ENCODE results near the gene MEIG1. TPM values are rescaled to one million over a fixed set of nuclear protein-coding genes. Genes with fewer than 3 reads are reported as not detected.
"Not testable (repeated sequence)": the region's sequence is repeated elsewhere in the genome, so short reads cannot be mapped to it uniquely, and the experiment has no call there.

MEIG1 gene
- total RNA-seq, 3 donors from 2014 or later: not detected

DNA sequence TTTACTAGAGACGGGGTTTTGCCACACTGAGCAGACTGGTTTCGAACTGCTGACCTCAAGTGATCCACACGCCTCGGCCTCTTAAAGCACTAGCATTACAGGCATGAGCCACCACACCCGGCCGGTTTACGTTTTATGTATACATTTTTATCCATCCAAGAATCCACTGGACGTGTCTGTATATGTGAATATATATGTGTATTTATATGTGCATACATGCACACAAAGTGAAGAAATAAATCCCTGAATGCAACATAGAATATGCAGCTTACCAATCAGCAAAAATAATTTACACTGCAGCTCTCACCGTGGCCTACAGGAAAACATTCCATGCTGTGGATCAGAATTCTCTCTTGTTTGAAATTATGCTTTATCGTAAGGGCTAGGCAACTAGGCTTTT lies 28.6 kb upstream of the MEIG1 start:
- H3K4me1 ChIP-seq (ENCODE audit: low read depth): no peaks in the 10 kb centered on the region
- no peak for DNase-seq
- H3K9me3 ChIP-seq: no peaks in the 10 kb centered on the region
- intact Hi-C loops (cut with DNase I, micrococcal nuclease): no loop called here
- ATAC-seq: no peak
- no peak overlapping the region for H3K4me3 ChIP-seq
- H3K36me3 ChIP-seq (ENCODE audit: low read depth): no peaks in the 10 kb centered on the region
- TF ChIP-seq, protein P1, sequence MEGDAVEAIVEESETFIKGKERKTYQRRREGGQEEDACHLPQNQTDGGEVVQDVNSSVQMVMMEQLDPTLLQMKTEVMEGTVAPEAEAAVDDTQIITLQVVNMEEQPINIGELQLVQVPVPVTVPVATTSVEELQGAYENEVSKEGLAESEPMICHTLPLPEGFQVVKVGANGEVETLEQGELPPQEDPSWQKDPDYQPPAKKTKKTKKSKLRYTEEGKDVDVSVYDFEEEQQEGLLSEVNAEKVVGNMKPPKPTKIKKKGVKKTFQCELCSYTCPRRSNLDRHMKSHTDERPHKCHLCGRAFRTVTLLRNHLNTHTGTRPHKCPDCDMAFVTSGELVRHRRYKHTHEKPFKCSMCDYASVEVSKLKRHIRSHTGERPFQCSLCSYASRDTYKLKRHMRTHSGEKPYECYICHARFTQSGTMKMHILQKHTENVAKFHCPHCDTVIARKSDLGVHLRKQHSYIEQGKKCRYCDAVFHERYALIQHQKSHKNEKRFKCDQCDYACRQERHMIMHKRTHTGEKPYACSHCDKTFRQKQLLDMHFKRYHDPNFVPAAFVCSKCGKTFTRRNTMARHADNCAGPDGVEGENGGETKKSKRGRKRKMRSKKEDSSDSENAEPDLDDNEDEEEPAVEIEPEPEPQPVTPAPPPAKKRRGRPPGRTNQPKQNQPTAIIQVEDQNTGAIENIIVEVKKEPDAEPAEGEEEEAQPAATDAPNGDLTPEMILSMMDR (IDR thresholded peaks at IDR 0.05): no peak

DNA sequence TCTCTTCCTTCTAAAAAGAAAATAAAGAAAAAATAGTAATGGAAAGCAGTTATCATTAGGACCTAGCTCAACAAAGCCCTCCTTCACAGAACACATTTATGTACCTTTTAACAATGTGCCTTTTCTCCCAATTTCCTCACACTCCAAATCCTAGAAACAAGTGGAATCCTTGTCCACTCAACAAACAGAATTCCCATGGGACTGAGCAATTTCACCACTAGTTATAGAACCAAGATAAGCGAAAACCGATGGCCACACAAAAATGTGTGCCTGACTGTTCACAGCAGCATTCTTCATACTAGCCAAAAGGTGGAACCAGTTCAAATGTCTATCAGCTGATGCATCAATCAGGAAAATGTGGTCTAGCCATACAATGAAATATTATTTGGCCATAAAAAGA lies 22.6 kb upstream of the MEIG1 start:
- intact Hi-C loops (cut with DNase I, micrococcal nuclease): no loop called here
- no peak overlapping the region for H3K4me3 ChIP-seq
- no peak for DNase-seq
- no peaks in the 10 kb centered on the region for H3K9me3 ChIP-seq
- no peak for ATAC-seq
- H3K36me3 ChIP-seq (ENCODE audit: low read depth): no peaks in the 10 kb centered on the region
- TF ChIP-seq, protein P1 (IDR thresholded peaks at IDR 0.05): no peak
- H3K4me1 ChIP-seq (ENCODE audit: low read depth): no peaks in the 10 kb centered on the region

DNA sequence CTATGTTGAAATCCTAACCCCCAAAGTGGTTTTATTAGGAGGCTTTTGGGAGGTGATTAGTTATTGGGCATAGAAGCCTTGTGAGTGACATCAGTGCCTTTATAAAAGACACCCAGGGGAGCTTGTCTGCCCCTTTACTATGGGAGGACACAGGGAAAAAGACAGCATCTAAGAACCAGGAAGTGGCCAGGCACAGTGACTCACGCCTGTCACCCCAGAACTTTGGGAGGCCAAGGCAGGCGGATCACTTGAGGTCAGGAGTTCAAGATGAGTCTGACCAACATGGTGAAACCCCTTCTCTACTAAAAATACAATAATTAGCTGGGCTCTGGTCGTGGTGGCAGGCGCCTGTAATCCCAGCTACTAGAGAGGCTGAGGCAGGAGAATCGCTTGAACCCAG lies 20.2 kb upstream of the MEIG1 start:
- H3K4me3 ChIP-seq; H3K36me3 ChIP-seq (ENCODE audit: low read depth); H3K9me3 ChIP-seq; H3K4me1 ChIP-seq (ENCODE audit: low read depth); DNase-seq; intact Hi-C loops (cut with DNase I, micrococcal nuclease): not testable (repeated sequence)
- peak; percentile 33 for ATAC-seq

DNA sequence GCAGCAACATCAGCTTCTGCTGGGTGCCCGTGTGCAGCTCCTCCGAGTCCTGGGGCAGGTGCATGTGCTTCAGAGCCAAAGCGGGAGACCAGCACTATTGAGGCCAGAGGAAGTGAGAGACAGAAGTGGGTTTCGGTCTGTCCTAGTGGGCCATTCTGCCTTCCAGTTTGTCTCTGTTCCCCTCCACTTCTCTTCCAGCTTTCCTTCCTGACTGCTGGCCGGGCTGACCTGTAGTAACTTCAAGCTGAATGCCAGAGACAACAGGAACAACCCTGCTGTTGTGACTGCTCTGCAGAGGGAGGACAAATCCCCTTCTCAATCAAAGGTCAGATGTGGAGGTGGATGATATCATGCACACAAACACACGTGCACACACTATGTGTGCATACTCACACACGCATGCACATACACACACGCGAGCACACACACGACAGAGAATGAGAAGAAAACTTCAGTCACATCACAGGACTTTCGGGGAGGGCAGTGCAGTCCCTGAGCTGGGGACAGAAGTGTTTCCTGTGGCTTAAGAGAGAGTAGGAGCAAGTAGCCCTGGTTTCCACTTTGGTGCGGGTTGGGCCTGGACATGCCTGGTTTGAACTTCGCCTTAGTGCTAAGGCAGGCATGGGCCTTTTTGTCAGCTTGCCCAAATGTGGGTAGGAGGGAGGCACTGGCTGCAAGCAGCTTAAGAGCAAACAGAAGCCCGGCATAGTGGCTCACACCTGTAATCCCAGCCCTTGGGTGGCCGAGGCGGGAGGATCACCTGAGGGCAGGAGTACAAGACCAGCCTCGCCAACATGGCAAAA lies 16.8 kb upstream of the MEIG1 start:
- H3K9me3 ChIP-seq; H3K4me3 ChIP-seq; intact Hi-C loops (cut with DNase I, micrococcal nuclease); H3K4me1 ChIP-seq (ENCODE audit: low read depth); DNase-seq; H3K36me3 ChIP-seq (ENCODE audit: low read depth): not testable (repeated sequence)
- ATAC-seq: peak; percentile 47

DNA sequence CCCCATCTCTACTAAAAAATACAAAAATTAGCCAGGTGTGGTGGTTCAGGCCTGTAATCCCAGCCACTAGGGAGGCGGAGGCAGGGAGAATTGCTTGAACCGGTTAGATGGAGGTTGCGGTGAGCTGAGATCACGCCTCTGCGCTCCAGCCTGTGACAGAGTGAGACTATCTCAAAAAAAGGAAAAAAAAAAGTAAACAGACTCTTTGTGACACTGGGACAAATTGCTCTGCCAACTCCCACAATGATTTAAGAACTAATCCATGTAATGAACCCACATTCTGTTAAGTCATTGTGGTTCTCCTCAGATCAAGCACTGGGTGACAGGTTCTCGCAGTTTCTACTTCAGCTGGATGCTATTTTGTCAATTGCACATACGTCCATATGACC lies 16.2 kb upstream of the MEIG1 start:
- H3K4me1 ChIP-seq (ENCODE audit: low read depth); H3K4me3 ChIP-seq; H3K9me3 ChIP-seq; intact Hi-C loops (cut with DNase I, micrococcal nuclease); H3K36me3 ChIP-seq (ENCODE audit: low read depth); DNase-seq; ATAC-seq: not testable (repeated sequence)

DNA sequence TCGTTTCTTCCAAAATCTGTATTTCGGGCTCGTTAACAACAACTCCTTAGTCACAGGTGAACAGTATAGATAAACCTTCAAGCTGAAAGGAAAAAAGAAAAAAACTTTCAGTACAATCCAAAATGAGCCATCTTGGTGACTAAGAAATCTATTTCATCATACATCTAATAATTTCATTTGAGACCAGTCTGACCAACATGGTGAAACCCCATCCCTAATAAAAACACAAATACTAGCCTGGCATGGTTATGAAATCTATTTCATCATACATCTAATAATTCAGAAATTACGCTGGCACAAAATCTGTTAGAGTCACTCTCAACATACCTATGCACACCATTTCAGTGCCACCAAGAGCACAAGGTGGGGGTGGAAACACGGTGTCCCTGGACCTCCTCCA lies 14.1 kb upstream of the MEIG1 start:
- H3K9me3 ChIP-seq: no peaks in the 10 kb centered on the region
- ATAC-seq (no peak), DNase-seq (no peak)
- H3K4me1 ChIP-seq (ENCODE audit: low read depth): no peaks in the 10 kb centered on the region
- no peak overlapping the region for H3K4me3 ChIP-seq
- H3K36me3 ChIP-seq (ENCODE audit: low read depth): peaks cover 3% of the 10 kb centered on the region
- TF ChIP-seq, protein P1 (IDR thresholded peaks at IDR 0.05): no peak
- intact Hi-C loops (cut with DNase I, micrococcal nuclease): no loop called here

DNA sequence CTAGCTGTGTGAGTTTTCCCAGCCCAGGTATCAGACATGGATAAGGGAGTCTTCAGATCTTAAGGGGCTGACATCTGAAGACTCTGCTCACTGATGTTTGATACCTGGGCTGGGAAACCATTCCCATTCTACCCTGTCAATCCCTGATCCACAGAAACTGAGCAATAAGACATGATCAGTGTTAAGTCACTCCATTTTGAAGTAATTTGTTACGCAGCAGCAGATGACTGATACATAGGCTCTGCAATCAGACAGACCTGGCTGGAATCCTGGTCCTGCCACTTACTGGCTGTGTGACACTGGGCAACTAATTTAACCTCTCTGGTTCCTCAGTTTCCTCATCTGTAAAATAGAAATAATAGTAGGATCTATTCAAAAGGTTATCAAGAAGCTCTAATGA lies 11.9 kb upstream of the MEIG1 start:
- Histone ChIP-seq H3K36me3 (ENCODE audit: low read depth) (peaks cover 3% of the 10 kb centered on the region), H3K4me1 (ENCODE audit: low read depth) (no peaks in the 10 kb centered on the region), H3K4me3 (no peak overlapping the region), H3K9me3 (no peaks in the 10 kb centered on the region)
- no peak for ATAC-seq
- intact Hi-C loops (cut with DNase I, micrococcal nuclease): no loop called here
- TF ChIP-seq, protein P1 (IDR thresholded peaks at IDR 0.05): no peak
- no peak for DNase-seq

All from mucosa of descending colon (tissue), 3 donors.